H1 (cell line): ENCODE measurements around the gene SEC24A. TPM values are rescaled to one million over a fixed set of nuclear protein-coding genes. Genes with fewer than 3 reads are reported as not detected.
"Not testable (repeated sequence)": the region's sequence is repeated elsewhere in the genome, so short reads cannot be mapped to it uniquely, and the experiment has no call there.

Source experiments
- CTCF ChIA-PET: fragments of 300-600 bp; sonication (Branson Sonifier 250); formaldehyde crosslinking; loops from one replicate; lab custom pipeline; 2021; ENCODE audit not compliant: partially characterized antibody; lab: Charles Lee
- POLR2A ChIA-PET: fragments of 300-600 bp; sonication (Branson Sonifier 250); formaldehyde crosslinking; loops from one replicate; lab custom pipeline; 2021; ENCODE audit warnings: inconsistent platforms; ENCODE audit not compliant: partially characterized antibody; lab: Charles Lee
- DNase-seq, 2 experiments: peaks; one replicate each; pipeline versions ENCODE4 v3.0.0 to v3.0.0-alpha.2; 2010 to 2022; ENCODE audit warnings: low spot score in 2 of 2, low read depth in 1 of 2, mixed read lengths in 1 of 2
- FAIRE-seq: peaks from 2 replicates; lab custom pipeline; 2011; peaks lifted over from hg19 to GRCh38; lab: Jason Lieb, UNC
- H2AFZ ChIP-seq: 2 replicates; pipeline ENCODE4 v1.8.1; 2012; ENCODE audit warnings: low read length, inconsistent platforms
- H2AK5ac ChIP-seq: 2 replicates; pipeline ENCODE4 v1.6.1; 2013; ENCODE audit warnings: low read depth, low read length
- H2BK120ac ChIP-seq: replicated peaks from 2 replicates; pipeline ENCODE3; 2013; ENCODE audit warnings: low read depth, low read length, inconsistent platforms
- H2BK12ac ChIP-seq: 2 replicates; pipeline ENCODE4 v1.6.1; 2013; ENCODE audit warnings: low read depth, low read length
- H2BK15ac ChIP-seq: 2 replicates; pipeline ENCODE4 v1.6.1; 2013; ENCODE audit warnings: low read length
- H2BK20ac ChIP-seq: 2 replicates; pipeline ENCODE4 v1.6.1; 2013; ENCODE audit warnings: low read length
- H2BK5ac ChIP-seq: 2 replicates; pipeline ENCODE4 v1.6.1; 2013; ENCODE audit warnings: low read depth, low read length
- H3K14ac ChIP-seq: 2 replicates; pipeline ENCODE4 v1.6.1; 2013; ENCODE audit warnings: inconsistent platforms; ENCODE audit not compliant: insufficient read length
- H3K18ac ChIP-seq: 2 replicates; pipeline ENCODE4 v1.6.1; 2013; ENCODE audit warnings: low read length; ENCODE audit errors: extremely low read depth
- H3K23ac ChIP-seq: 2 replicates; pipeline ENCODE4 v1.6.1; 2013; ENCODE audit warnings: inconsistent platforms; ENCODE audit not compliant: insufficient read length
- H3K23me2 ChIP-seq: 2 replicates; pipeline ENCODE4 v1.6.1; 2013; ENCODE audit warnings: low read depth, low read length
- H3K27ac ChIP-seq: 2 replicates; pipeline ENCODE4 v1.6.1; 2011; ENCODE audit warnings: low read depth, low read length, inconsistent platforms
- H3K27me3 ChIP-seq, 4 experiments: replicated peaks in 1 of 4; 1 replicate in 1 of 4; 2 replicates in 3 of 4; pipeline versions ENCODE4 v1.6.1 to v1.8.1; 2011 to 2013; ENCODE audit warnings: low read length in 3 of 4, mild to moderate bottlenecking in 3 of 4, inconsistent platforms in 2 of 4, mixed read lengths in 2 of 4, moderate library complexity in 1 of 4; ENCODE audit not compliant: control insufficient read depth in 3 of 4, insufficient read depth in 3 of 4; ENCODE audit errors: extremely low read depth in 1 of 4
- H3K36me3 ChIP-seq, 4 experiments: 2 replicates each; pipeline versions ENCODE4 v1.6.1 to v1.8.1; 2011 to 2013; ENCODE audit warnings: mild to moderate bottlenecking in 4 of 4, low read length in 3 of 4, moderate library complexity in 2 of 4, control low read depth in 1 of 4, inconsistent platforms in 1 of 4; ENCODE audit not compliant: insufficient read depth in 4 of 4, control insufficient read depth in 2 of 4
- H3K4ac ChIP-seq: replicated peaks from 2 replicates; pipeline ENCODE3; 2013; ENCODE audit warnings: low read length, low read depth, mixed read lengths, inconsistent platforms; ENCODE audit not compliant: insufficient read length
- H3K4me1 ChIP-seq, 4 experiments: replicated peaks in 1 of 4; 1 replicate in 1 of 4; 2 replicates in 3 of 4; pipeline versions ENCODE4 v1.6.1 to v1.8.1; 2011 to 2013; ENCODE audit warnings: low read length in 3 of 4, inconsistent platforms in 2 of 4, mixed read lengths in 1 of 4; ENCODE audit not compliant: insufficient read depth in 4 of 4, control insufficient read depth in 3 of 4
- H3K4me2 ChIP-seq, 2 experiments: 2 replicates each; pipeline versions ENCODE4 v1.6.1 to v1.8.1; 2011 to 2013; ENCODE audit warnings: low read depth in 2 of 2, low read length in 2 of 2, control low read depth in 1 of 2, inconsistent platforms in 1 of 2, mild to moderate bottlenecking in 1 of 2; ENCODE audit not compliant: insufficient read depth in 1 of 2
- H3K4me3 ChIP-seq, 4 experiments: fragments of 200-600, 300-600 bp in 1 of 4; sonication (generic), shearing (Covaris generic), sonication (Bioruptor Twin) in 1 of 4; 2 replicates each; pipeline versions ENCODE4 v1.5.1 to v1.8.1; 2011 to 2016; ENCODE audit warnings: low read length in 4 of 4, low read depth in 3 of 4, control low read depth in 2 of 4, inconsistent platforms in 2 of 4, mild to moderate bottlenecking in 2 of 4, mixed read lengths in 1 of 4, moderate library complexity in 1 of 4; ENCODE audit not compliant: insufficient read depth in 2 of 4; ENCODE audit errors: extremely low read depth in 1 of 4
- H3K56ac ChIP-seq: replicated peaks from 2 replicates; pipeline ENCODE3; 2013; ENCODE audit warnings: low read depth, mild to moderate bottlenecking, mixed read lengths, low read length, inconsistent platforms; ENCODE audit not compliant: insufficient read length
- H3K79me1 ChIP-seq: 2 replicates; pipeline ENCODE4 v1.6.1; 2013; ENCODE audit warnings: low read depth, low read length, control low read depth
- H3K79me2 ChIP-seq, 2 experiments: 2 replicates each; pipeline versions ENCODE4 v1.6.1 to v1.8.1; 2012 to 2013; ENCODE audit warnings: low read length in 2 of 2, mild to moderate bottlenecking in 2 of 2, inconsistent platforms in 1 of 2; ENCODE audit not compliant: insufficient read depth in 2 of 2, control insufficient read depth in 1 of 2
- H3K9ac ChIP-seq, 4 experiments: replicated peaks in 1 of 4; 1 replicate in 1 of 4; 2 replicates in 3 of 4; pipeline versions ENCODE4 v1.6.1 to v1.8.1; 2011 to 2013; ENCODE audit warnings: low read depth in 3 of 4, low read length in 3 of 4, control low read depth in 2 of 4, mild to moderate bottlenecking in 2 of 4, moderate library complexity in 2 of 4, inconsistent platforms in 1 of 4; ENCODE audit errors: extremely low read depth in 1 of 4
- H3K9me3 ChIP-seq, 2 experiments: 2 replicates each; pipeline versions ENCODE4 v1.6.1 to v1.8.1; 2012 to 2013; ENCODE audit warnings: mild to moderate bottlenecking in 2 of 2, moderate library complexity in 2 of 2, control low read depth in 1 of 2, inconsistent platforms in 1 of 2, low read depth in 1 of 2, low read length in 1 of 2, mixed read lengths in 1 of 2; ENCODE audit not compliant: insufficient read depth in 2 of 2
- H4K20me1 ChIP-seq, 2 experiments: replicated peaks in 1 of 2; 2 replicates each; pipeline versions ENCODE3 to v1.8.1; 2011 to 2013; ENCODE audit warnings: inconsistent platforms in 2 of 2, low read length in 2 of 2, mild to moderate bottlenecking in 1 of 2; ENCODE audit not compliant: insufficient read depth in 2 of 2, control insufficient read depth in 1 of 2
- H4K5ac ChIP-seq: 2 replicates; pipeline ENCODE4 v1.6.1; 2013; ENCODE audit warnings: low read length, low read depth, mixed read lengths, inconsistent platforms; ENCODE audit not compliant: insufficient read length
- H4K8ac ChIP-seq: 2 replicates; pipeline ENCODE4 v1.8.0; 2013; ENCODE audit warnings: mild to moderate bottlenecking, moderate library complexity, low read length, inconsistent platforms; ENCODE audit not compliant: insufficient read depth; ENCODE audit errors: extremely low read depth
- H4K91ac ChIP-seq: replicated peaks from 2 replicates; pipeline ENCODE3; 2013; ENCODE audit warnings: low read length, mixed read lengths, inconsistent platforms; ENCODE audit not compliant: insufficient read length
- ATF2 ChIP-seq: IDR thresholded peaks from 2 replicates; pipeline ENCODE4 v1.6.1; 2012; ENCODE audit warnings: low read length, inconsistent platforms
- GABPA ChIP-seq: IDR thresholded peaks from 2 replicates; pipeline ENCODE4 v1.6.1; 2011; ENCODE audit warnings: mild to moderate bottlenecking, low read length, moderate library complexity, borderline replicate concordance; ENCODE audit not compliant: insufficient read depth
- HDAC6 ChIP-seq: IDR thresholded peaks from one replicate; pipeline ENCODE4 v1.7.1; 2012; ENCODE audit warnings: low read depth, mild to moderate bottlenecking, inconsistent platforms, low read length, moderate library complexity
- JUN ChIP-seq: IDR thresholded peaks from 2 replicates; pipeline ENCODE4 v1.6.1; 2011; ENCODE audit warnings: low read depth, mild to moderate bottlenecking, improper control_type of control experiment, low read length
- WGBS, 2 experiments: shearing (Covaris generic) in 1 of 2; methylation state at CpG; one replicate each; pipeline versions ENCODE4 v1.1.6 to v1.1.7; 2013 to 2015; ENCODE audit warnings: low lambda C conversion rate in 2 of 2, mixed read lengths in 2 of 2, inconsistent platforms in 1 of 2, low coverage in 1 of 2, missing lambda C conversion rate in 1 of 2; ENCODE audit not compliant: insufficient replicate concordance in 2 of 2, insufficient coverage in 1 of 2, insufficient read length in 1 of 2; ENCODE audit errors: extremely low coverage in 1 of 2, missing lambda C conversion rate in 1 of 2; 5-methylcytosine and 5-hydroxymethylcytosine counted together
- polyA plus RNA-seq, 7 experiments: library from polyadenylated mRNA; depleted of rRNA in 3 of 7; stranded (reverse) in 5 of 7; unstranded in 2 of 7; fragments of >200 nt in 5 of 7; fragments of 200-250 nt in 2 of 7; gene quantifications; 1 replicate in 5 of 7; 2 replicates in 1 of 7; 4 replicates in 1 of 7; pipeline versions ENCODE4 v1.2.1 to v1.2.3, GENCODE V29; 2011 to 2013; ENCODE audit warnings: missing spikeins in 2 of 7, mixed read lengths in 2 of 7
- total RNA-seq: library from RNA; stranded (reverse); fragmentation: NEBNext Ultra II Directional; extraction: Animal tissue kit (Norgen Biotek cat#: 25700); gene quantifications from 2 replicates; pipeline ENCODE4 v1.2.1, GENCODE V29; 2021

SEC24A gene
- total and polyA plus RNA-seq, 2 of the 8 experiments (the other 6 are each of a cell fraction or from before 2014, with no cell fraction given) = 18.8 to 33.7 TPM

DNA sequence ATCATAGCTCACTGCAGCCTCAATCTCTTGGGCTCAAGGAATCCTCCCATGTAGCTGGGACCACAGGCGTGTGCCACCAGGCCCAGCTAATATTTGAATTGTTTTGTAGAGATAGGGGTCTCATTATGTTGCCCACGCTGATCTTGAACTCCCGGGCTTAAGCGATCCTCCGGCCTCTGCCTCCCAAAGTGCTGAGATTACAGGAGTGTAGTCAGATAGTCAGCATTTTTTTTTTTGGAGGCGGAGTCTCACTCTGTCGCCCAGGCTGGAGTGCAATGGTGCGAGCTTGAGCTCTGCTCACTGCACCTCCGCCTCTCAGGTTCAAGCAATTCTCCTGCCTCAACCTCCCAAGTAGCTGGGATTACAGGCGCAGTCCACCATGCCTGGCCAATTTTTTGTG lies 14.4 kb upstream of the SEC24A start (continued):
- TF ChIP-seq GABPA (no peak), JUN (no peak), HDAC6 (no peak), ATF2 (no peak)

DNA sequence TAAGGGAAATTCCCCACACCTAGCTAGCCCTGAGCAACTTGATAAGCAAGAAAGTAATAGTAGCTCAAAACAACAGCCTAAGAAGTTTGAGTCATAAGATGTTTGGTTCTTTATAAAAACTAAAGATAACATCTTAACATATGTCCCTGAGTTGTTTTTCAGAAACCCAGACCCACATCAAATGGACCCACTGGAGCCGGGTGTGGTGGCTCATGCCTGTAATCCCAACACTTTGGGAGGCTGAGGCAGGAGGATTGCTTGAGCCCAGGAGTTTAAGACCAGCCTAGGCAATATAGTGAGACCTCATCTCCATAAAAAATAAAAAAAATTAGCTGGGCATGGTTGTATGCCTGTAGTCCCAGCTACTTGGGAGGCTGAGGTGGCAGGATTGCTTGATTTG lies 13.2 kb upstream of the SEC24A start:
- H3K27me3 ChIP-seq, H3K4me2 ChIP-seq, H2BK120ac ChIP-seq, H3K14ac ChIP-seq, H2AK5ac ChIP-seq, H3K36me3 ChIP-seq, H3K4me1 ChIP-seq, H3K27ac ChIP-seq, FAIRE-seq, H2BK15ac ChIP-seq, H3K56ac ChIP-seq, H3K18ac ChIP-seq, H3K9me3 ChIP-seq, H3K9ac ChIP-seq, H4K91ac ChIP-seq, H2BK12ac ChIP-seq, H3K79me1 ChIP-seq, H3K79me2 ChIP-seq, H4K20me1 ChIP-seq, H4K5ac ChIP-seq, H4K8ac ChIP-seq, H2AFZ ChIP-seq, DNase-seq, H2BK5ac ChIP-seq, H3K4me3 ChIP-seq, H3K4ac ChIP-seq, H3K23ac ChIP-seq, H3K23me2 ChIP-seq, H2BK20ac ChIP-seq: not testable (repeated sequence)
- 89% methylated on average over 1 of the region's 1 CpG; no CpG with 5 or more reads in 1 of the 2 experiments for WGBS, 2 experiments
- CTCF ChIA-PET = interaction anchor here (0.6 to 1.8 kb wide), 4 partner anchors 12 to 82 kb away, joined by 3 to 5 read pairs (median 3); no protein-coding TSS in a partner anchor
- POLR2A ChIA-PET = interaction anchor here (0.9 to 10.1 kb wide), 2 partner anchors 8 to 12 kb away, joined by 4 to 74 read pairs; partner anchors contain the start of gene SEC24A
